Activated gamma-delta T cell treated with Interleukin-2 at 50 U/mL for 16 hours (primary cell): ENCODE results near the gene ANKRD13D.

Source experiments
- DNase-seq: peaks from one replicate; pipeline ENCODE4 v3.0.0-alpha.2; 2020

The ANKRD13D gene

DNA sequence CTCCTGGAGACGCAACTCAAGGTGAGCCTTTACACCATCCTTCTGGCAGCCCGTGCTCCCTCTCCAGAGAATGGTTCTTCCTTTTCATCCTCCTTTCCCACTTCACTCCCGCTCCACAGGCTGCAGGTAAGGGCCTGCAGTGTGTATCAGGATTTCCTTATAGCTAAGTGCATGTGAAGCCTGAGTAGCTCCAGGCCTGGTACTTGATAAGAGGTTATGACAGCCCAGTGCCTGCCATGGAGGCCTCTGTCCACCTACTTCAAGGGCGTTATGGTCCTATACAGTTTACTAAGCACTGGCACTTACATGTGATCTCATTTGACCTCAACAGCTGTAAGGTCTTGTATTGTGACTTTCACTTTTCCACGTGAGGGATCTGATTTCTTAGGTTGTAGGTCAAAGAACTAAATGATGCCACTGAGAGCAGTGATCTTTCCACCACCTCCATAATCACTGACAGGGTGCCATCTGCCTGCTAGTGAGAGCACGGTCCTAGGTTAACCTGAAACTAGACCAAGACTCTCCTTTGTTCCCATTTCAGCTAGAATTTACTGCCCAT is 32.3 kb downstream of the ANKRD13D start:
- no peak for DNase-seq

GRCh38 chr11:67322049-67322448 is 32.9 kb downstream of the ANKRD13D start:
- DNase-seq: no peak

- DNase-seq: no peak
Observed at GRCh38 chr11:67323526-67323925, 34.4 kb downstream of the ANKRD13D start.

- no peak for DNase-seq
Observed at GRCh38 chr11:67332081-67332691, 43.1 kb downstream of the ANKRD13D start.

DNA sequence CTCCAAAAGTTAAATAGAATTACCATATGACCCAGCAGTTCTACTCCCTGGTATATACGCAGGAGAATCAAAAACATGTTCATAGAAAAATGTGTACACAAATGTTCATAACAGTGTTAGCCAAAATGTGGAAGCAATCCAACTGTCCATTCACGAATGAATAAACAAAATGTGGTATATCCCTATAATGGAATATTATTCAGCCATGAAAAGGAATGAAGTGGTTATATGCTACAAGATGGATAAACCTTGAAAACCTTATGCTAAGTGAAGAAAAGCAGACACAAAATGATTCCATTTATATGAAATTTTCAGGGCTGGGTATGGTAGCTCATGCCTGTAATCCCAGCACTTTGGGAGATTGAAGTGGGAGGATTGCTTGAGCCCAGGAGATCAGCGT is 48.2 kb downstream of the ANKRD13D start:
- no peak for DNase-seq

- no peak for DNase-seq
Observed at GRCh38 chr11:67344264-67344663, 55.2 kb downstream of the ANKRD13D start.

GRCh38 chr11:67345247-67345919 is 56.3 kb downstream of the ANKRD13D start:
- DNase-seq: no peak

GRCh38 chr11:67345920-67346819 is 57.1 kb downstream of the ANKRD13D start:
- DNase-seq: no peak

- no peak for DNase-seq
Observed at GRCh38 chr11:67347964-67348749, 59.1 kb downstream of the ANKRD13D start.

GRCh38 chr11:67349036-67349435 is 59.9 kb downstream of the ANKRD13D start:
- no peak for DNase-seq

DNA sequence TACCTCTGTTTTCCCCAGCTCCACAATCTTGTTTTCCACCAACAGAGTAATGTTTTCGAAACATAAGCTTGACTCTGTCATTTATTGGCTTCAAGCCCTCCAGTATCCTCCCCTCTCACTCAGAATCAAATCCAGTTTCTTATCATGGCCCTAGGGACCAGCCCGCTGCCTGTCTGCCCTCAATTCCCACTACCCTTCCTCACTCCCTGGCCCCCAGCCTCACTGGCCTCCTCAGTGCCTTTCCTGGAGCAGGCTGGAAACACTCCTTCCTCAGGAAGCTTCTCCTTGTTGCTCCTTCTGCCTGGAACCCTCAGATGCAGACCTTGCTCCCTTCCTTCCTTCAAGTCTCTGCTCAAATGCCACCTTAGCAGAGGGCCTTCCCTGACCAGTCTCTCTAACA is 60.4 kb downstream of the ANKRD13D start:
- no peak for DNase-seq

DNA sequence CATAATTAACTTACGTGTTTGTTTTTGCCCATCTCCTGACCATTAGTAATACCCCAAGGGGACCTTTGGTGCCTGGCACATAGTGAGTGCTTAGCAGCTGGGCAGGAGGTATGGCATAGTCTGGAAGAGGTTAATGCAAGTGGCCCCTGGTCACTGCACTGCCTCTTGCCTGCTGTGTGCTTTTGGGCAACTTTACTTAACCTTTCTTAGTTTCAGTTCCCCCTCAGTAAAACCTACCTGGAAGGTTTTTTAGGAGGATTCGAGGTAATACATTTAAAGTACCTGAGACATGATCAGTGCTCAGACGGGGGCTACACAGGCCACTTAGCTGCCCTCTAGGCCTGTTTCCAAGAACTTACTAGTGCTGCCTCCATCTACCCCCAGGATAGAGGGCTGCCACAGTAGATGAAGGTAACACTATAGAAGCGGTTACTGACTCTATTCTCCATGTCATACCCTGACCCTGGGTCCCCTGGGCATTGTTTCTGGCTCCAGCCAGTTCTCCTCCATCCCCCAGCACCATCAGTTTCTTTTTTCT is 60.9 kb downstream of the ANKRD13D start:
- DNase-seq: no peak

DNA sequence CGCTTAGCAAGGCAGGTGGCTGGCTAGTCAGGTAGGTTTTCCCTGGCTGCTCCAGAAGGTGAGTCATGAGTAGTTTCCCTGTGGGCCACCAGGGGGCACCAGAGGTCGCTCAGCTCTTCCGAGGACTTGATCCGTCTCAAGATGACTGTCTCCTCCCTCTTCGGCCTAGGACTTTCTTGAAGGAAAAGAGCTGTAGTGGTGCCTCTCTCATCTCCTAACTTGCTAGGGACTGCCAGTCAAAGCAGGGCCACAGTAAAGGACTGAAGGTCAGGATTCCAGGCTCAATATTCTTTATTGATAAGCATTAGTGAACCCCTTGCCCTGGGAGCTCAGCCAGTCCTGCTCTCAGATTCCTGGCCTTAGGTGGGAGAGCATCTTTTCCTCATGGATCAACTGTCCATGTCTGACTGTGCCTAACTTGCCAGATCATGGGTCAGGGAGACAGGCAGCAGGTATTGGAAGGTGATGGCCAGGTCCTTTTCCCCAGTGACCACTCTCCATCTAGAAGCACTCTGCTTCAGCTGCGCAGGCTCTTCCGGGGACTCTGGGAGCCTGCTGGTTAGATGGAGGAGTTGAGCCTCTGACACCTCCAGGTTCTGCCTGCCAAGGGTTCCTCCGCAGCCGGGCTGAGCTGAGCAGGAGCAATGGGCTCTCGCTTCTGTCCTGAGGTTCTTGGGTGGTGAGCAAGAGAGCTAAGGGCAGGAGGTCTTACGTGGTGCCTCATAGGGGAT is 62.3 kb downstream of the ANKRD13D start:
- peak; percentile 60 for DNase-seq
